WTC11 (cell line): Measurements from ENCODE around the gene AGTRAP. TPM values are rescaled to one million over a fixed set of nuclear protein-coding genes. Genes with fewer than 3 reads are reported as not detected.

Experiments used
- ATAC-seq: fragments of 200-7000 bp; cut with Tn5 transposase; 2 replicates; pipeline ENCODE4 v1.10.0; 2021; ENCODE audit warnings: mild to moderate bottlenecking, moderate library complexity
- CTCF ChIA-PET: fragments of 300-600 bp; sonication (Branson Sonifier 250); formaldehyde crosslinking; loops from one replicate; lab custom pipeline; 2021; ENCODE audit warnings: antibody characterized with exemption; lab: Charles Lee
- POLR2A ChIA-PET: fragments of 350-600 bp; sonication (Branson Sonifier 250); formaldehyde crosslinking; loops from one replicate; lab custom pipeline; 2021; ENCODE audit warnings: antibody characterized with exemption; lab: Charles Lee
- DNase-seq: peaks from one replicate; pipeline ENCODE4 v3.0.0; 2021; ENCODE audit warnings: low spot score
- H3K27ac Mint-ChIP-seq: 2 replicates; pipeline ENCODE4 v1.8.0; 2021; ENCODE audit warnings: mixed read lengths
- H3K27me3 Mint-ChIP-seq: 2 replicates; pipeline ENCODE4 v1.8.0; 2021; ENCODE audit warnings: low read depth, mild to moderate bottlenecking, moderate library complexity, mixed read lengths
- H3K36me3 Mint-ChIP-seq: 2 replicates; pipeline ENCODE4 v1.8.0; 2021; ENCODE audit warnings: mixed read lengths
- H3K4me1 Mint-ChIP-seq: 2 replicates; pipeline ENCODE4 v1.8.0; 2022; ENCODE audit warnings: mixed read lengths
- H3K4me3 Mint-ChIP-seq: 2 replicates; pipeline ENCODE4 v1.8.0; 2021; ENCODE audit warnings: mild to moderate bottlenecking, moderate library complexity, mixed read lengths
- H3K9me3 Mint-ChIP-seq: 2 replicates; pipeline ENCODE4 v1.8.0; 2021; ENCODE audit warnings: mixed read lengths
- CREB1 ChIP-seq: sonication (generic); formaldehyde crosslinking; IDR thresholded peaks from 2 replicates; pipeline ENCODE4 v1.8.0; 2023; ENCODE audit warnings: mild to moderate bottlenecking, missing genetic modification reagents
- E2F5 ChIP-seq: sonication (generic); formaldehyde crosslinking; IDR thresholded peaks from 2 replicates; pipeline ENCODE4 v1.8.1; 2022; ENCODE audit warnings: mild to moderate bottlenecking, moderate library complexity, missing genetic modification reagents
- ERG ChIP-seq: fragments of 250-450 bp; sonication (Bioruptor Pico); IDR thresholded peaks from 2 replicates; pipeline ENCODE4 v1.8.0; 2021; ENCODE audit warnings: mild to moderate bottlenecking
- ESRRA ChIP-seq: sonication (generic); formaldehyde crosslinking; IDR thresholded peaks from 2 replicates; pipeline ENCODE4 v1.8.1; 2022; ENCODE audit warnings: mild to moderate bottlenecking, missing genetic modification reagents, borderline replicate concordance
- ETV6 ChIP-seq: sonication (generic); formaldehyde crosslinking; IDR thresholded peaks from 2 replicates; pipeline ENCODE4 v1.8.1; 2022; ENCODE audit warnings: mild to moderate bottlenecking, missing genetic modification reagents
- FOXP1 ChIP-seq: sonication (generic); formaldehyde crosslinking; IDR thresholded peaks from 2 replicates; pipeline ENCODE4 v1.8.0; 2022; ENCODE audit warnings: missing genetic modification reagents, mild to moderate bottlenecking, moderate library complexity, borderline replicate concordance
- JAZF1 ChIP-seq: fragments of 250-450 bp; sonication (Bioruptor Pico); IDR thresholded peaks from 2 replicates; pipeline ENCODE4 v1.9.0; 2021; ENCODE audit warnings: moderate library complexity, mild to moderate bottlenecking, inconsistent platforms
- JUN ChIP-seq: sonication (generic); formaldehyde crosslinking; IDR thresholded peaks from 2 replicates; pipeline ENCODE4 v1.8.0; 2023; ENCODE audit warnings: mild to moderate bottlenecking, missing genetic modification reagents
- NR1H2 ChIP-seq: sonication (generic); formaldehyde crosslinking; IDR thresholded peaks from 2 replicates; pipeline ENCODE4 v1.9.0; 2021; ENCODE audit warnings: mild to moderate bottlenecking, moderate library complexity, missing genetic modification reagents
- RORB ChIP-seq: fragments of 250-450 bp; sonication (Bioruptor Pico); IDR thresholded peaks from 2 replicates; pipeline ENCODE4 v1.9.0; 2021; ENCODE audit warnings: mild to moderate bottlenecking
- SMAD4 ChIP-seq: sonication (generic); formaldehyde crosslinking; IDR thresholded peaks from 2 replicates; pipeline ENCODE4 v1.8.0; 2022; ENCODE audit warnings: mild to moderate bottlenecking, missing genetic modification reagents
- STAT6 ChIP-seq: sonication (generic); formaldehyde crosslinking; conservative IDR thresholded peaks from 2 replicates; pipeline ENCODE4 v1.8.1; 2023; ENCODE audit warnings: mild to moderate bottlenecking, low read depth, missing genetic modification reagents, moderate library complexity
- ZNF317 ChIP-seq: sonication (generic); formaldehyde crosslinking; IDR thresholded peaks from 2 replicates; pipeline ENCODE4 v1.8.1; 2023; ENCODE audit warnings: low read depth, mild to moderate bottlenecking, moderate library complexity, missing genetic modification reagents, borderline replicate concordance
- ZNF512 ChIP-seq: sonication (generic); formaldehyde crosslinking; IDR thresholded peaks from 2 replicates; pipeline ENCODE4 v1.8.1; 2022; ENCODE audit warnings: missing genetic modification reagents, borderline replicate concordance
- ZNF532 ChIP-seq: fragments of 250-450 bp; sonication (Bioruptor Pico); IDR thresholded peaks from 2 replicates; pipeline ENCODE4 v1.9.0; 2021; ENCODE audit warnings: mild to moderate bottlenecking, borderline replicate concordance
- total RNA-seq: library from RNA; stranded (reverse); gene quantifications from 3 replicates; pipeline ENCODE4 v1.2.3, GENCODE V29; 2021

AGTRAP gene
- total RNA-seq, 1 experiment from 2014 or later: 81.6 TPM

GRCh38 chr1:11704691-11705475 lies 31.1 kb upstream of the AGTRAP start (continued):
- TF ChIP-seq ESRRA (no peak), NR1H2 (CRISPR knock-in tag) (no peak), FOXP1 (no peak), E2F5 (CRISPR knock-in tag) (no peak), STAT6 (CRISPR knock-in tag) (no peak), RORB (CRISPR knock-in tag) (no peak), ZNF512 (no peak)
- TF ChIP-seq, all 79 proteins: peak for 0

GRCh38 chr1:11705596-11705995 lies 30.3 kb upstream of the AGTRAP start:
- no peaks in the 10 kb centered on the region for H3K27me3 Mint-ChIP-seq
- TF ChIP-seq ERG (CRISPR knock-in tag) (no peak), JUN (CRISPR knock-in tag) (no peak), ETV6 (CRISPR knock-in tag) (no peak), SMAD4 (CRISPR knock-in tag) (no peak), ZNF532 (CRISPR knock-in tag) (no peak), CREB1 (CRISPR knock-in tag) (no peak), JAZF1 (no peak), ZNF317 (no peak), NR1H2 (CRISPR knock-in tag) (no peak)
- H3K36me3 Mint-ChIP-seq: peaks cover 4% of the 10 kb centered on the region; the same call in 1 of the 2 replicates
- ATAC-seq: no peak
- H3K27ac Mint-ChIP-seq: peak overlapping the region; percentile 55
- H3K4me3 Mint-ChIP-seq: no peak overlapping the region
- ChIA-PET CTCF (interaction anchor here (0.6 to 6.5 kb wide), 12 partner anchors 7 to 98 kb away, joined by 3 to 50 read pairs (median 4); partner anchors contain the start of genes DRAXIN, FBXO6 and MAD2L2), POLR2A (interaction anchor here (0.7 to 2.2 kb wide), 3 partner anchors 14 to 41 kb away, joined by 3 to 5 read pairs (median 5); partner anchors contain the start of gene FBXO6)
- DNase-seq: no peak
- peaks cover 57% of the 10 kb centered on the region for H3K4me1 Mint-ChIP-seq
- no peaks in the 10 kb centered on the region for H3K9me3 Mint-ChIP-seq
